22Rv1 (cell line): Measurements from ENCODE around the gene RCL1.

ENCODE experiments used
- ZFX ChIP-seq: fragments of 450-650 bp; IDR thresholded peaks from 2 replicates; pipeline ENCODE4 v1.6.1; 2017; ENCODE audit warnings: antibody characterized with exemption, borderline replicate concordance
- TF ChIP-seq, protein P1 (sequence below): fragments of 450-650 bp; IDR thresholded peaks from 2 replicates; pipeline ENCODE4 v1.5.1; 2017; ENCODE audit warnings: mild to moderate bottlenecking

DNA sequence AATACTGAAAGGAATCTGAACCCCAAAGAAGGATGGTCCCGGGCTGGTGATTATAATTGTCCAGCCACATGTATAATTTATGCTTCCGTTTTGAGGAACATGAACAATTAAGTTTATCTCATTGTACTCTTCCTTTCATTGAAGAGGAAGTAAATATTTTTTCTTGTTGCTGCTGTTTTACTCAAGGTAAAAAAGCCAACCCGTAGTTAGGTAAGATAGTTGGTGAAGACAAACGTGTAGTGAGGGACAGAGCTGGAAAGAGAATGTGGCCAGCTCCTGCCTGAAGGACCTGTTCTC, 5.1 kb downstream of the RCL1 start:
- TF ChIP-seq, protein P1, sequence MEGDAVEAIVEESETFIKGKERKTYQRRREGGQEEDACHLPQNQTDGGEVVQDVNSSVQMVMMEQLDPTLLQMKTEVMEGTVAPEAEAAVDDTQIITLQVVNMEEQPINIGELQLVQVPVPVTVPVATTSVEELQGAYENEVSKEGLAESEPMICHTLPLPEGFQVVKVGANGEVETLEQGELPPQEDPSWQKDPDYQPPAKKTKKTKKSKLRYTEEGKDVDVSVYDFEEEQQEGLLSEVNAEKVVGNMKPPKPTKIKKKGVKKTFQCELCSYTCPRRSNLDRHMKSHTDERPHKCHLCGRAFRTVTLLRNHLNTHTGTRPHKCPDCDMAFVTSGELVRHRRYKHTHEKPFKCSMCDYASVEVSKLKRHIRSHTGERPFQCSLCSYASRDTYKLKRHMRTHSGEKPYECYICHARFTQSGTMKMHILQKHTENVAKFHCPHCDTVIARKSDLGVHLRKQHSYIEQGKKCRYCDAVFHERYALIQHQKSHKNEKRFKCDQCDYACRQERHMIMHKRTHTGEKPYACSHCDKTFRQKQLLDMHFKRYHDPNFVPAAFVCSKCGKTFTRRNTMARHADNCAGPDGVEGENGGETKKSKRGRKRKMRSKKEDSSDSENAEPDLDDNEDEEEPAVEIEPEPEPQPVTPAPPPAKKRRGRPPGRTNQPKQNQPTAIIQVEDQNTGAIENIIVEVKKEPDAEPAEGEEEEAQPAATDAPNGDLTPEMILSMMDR = no peak
- TF ChIP-seq ZFX = no peak
